Measurements from ENCODE around the gene SOX21.
"Not testable (repeated sequence)": the region's sequence is repeated elsewhere in the genome, so short reads cannot be mapped to it uniquely, and the experiment has no call there.

Gene SOX21

DNA sequence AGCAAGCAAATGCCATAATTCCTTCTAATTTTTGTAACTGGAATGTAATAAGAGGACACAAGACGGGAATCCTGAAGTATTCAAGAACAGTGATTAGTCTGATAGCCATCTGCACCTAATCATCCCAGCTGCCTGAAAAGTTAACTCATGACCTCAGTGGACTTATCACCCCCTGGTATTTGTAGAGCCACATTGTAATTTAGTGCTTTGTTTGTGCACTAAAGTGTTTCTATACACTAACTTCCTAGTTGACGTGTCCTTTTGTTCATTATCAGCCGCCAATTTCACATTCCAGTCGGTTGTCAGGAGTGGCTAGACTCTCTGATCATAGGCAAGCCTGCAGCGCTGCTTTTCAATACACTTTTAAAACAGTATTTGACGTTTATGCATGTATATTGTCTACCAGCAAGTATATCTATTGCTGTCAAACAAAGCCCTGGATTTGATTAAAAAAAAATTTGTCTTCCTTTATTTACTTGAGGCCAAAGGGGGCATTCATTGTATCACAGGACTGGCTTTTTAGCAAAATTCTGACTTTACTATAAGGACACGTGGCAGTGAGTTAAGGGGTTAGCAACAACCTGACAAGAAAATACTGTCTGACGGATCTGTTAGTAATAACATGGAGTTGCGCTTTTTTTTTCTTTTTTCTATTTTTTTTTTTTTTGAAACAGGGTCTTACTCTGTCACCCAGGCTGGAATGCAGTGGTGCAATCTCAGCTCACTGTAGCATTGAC lies 10.4 kb upstream of the SOX21 start:
- H3K27me3 ChIP-seq (ENCODE audit: control insufficient read depth, insufficient read depth, low read length, poor library complexity, severe bottlenecking), result no peaks in the 10 kb centered on the region
- H3K4me3 ChIP-seq (ENCODE audit: insufficient read depth, low read depth, low read length), result no peak overlapping the region
- H3K36me3 ChIP-seq (ENCODE audit: control insufficient read depth, insufficient read depth, low read length), result no peaks in the 10 kb centered on the region
- 82 to 87% methylated on average over 8 to 9 of the region's 9 CpGs for WGBS, 2 experiments
- H3K9me3 ChIP-seq (ENCODE audit: control insufficient read depth, low read length), result no peaks in the 10 kb centered on the region
- H3K4me1 ChIP-seq (ENCODE audit: control insufficient read depth, insufficient read depth, low read length), result peaks cover 4% of the 10 kb centered on the region
- peak overlapping the region; percentile 0 for H3K27ac ChIP-seq (ENCODE audit: insufficient read depth, low read depth, low read length, poor library complexity, severe bottlenecking)

- H3K9me3 ChIP-seq (ENCODE audit: control insufficient read depth, low read length); H3K27ac ChIP-seq (ENCODE audit: insufficient read depth, low read depth, low read length, poor library complexity, severe bottlenecking); H3K36me3 ChIP-seq (ENCODE audit: control insufficient read depth, insufficient read depth, low read length); H3K4me3 ChIP-seq (ENCODE audit: insufficient read depth, low read depth, low read length); H3K27me3 ChIP-seq (ENCODE audit: control insufficient read depth, insufficient read depth, low read length, poor library complexity, severe bottlenecking): not testable (repeated sequence)
- WGBS, 2 experiments, result 81% methylated on average over 1 of the region's 1 CpG
- H3K4me1 ChIP-seq (ENCODE audit: control insufficient read depth, insufficient read depth, low read length), result peaks cover 33% of the 10 kb centered on the region
These were observed 6.4 kb upstream of the SOX21 start for GRCh38 chr13:94718697-94719096.

DNA sequence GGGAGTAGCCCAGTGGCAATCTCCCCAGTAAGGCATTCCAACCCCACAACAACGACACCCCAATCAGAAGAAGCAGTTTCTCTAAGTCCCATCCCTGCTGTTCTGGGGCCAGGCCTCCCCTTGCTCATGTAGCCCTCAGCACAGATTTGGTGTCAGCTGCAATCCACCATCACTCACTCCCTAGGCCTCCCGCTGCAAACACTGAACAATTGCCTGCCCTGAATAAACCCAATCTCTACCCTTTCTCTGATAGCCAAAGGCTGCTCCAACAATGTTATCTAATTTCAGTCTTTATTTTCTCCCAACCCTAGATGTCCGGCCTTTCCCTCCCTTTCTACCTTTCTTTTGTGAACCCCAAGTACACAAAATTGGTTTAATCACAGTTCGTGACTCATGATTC lies 5.6 kb upstream of the SOX21 start:
- H3K27me3 ChIP-seq (ENCODE audit: control insufficient read depth, insufficient read depth, low read length, poor library complexity, severe bottlenecking), result peaks cover 15% of the 10 kb centered on the region
- H3K4me1 ChIP-seq (ENCODE audit: control insufficient read depth, insufficient read depth, low read length), result peaks cover 33% of the 10 kb centered on the region
- WGBS, 2 experiments, result 74 to 75% methylated on average over 4 of the region's 4 CpGs
- no peaks in the 10 kb centered on the region for H3K9me3 ChIP-seq (ENCODE audit: control insufficient read depth, low read length)
- H3K27ac ChIP-seq (ENCODE audit: insufficient read depth, low read depth, low read length, poor library complexity, severe bottlenecking), result peak overlapping the region; percentile 20
- no peaks in the 10 kb centered on the region for H3K36me3 ChIP-seq (ENCODE audit: control insufficient read depth, insufficient read depth, low read length)
- H3K4me3 ChIP-seq (ENCODE audit: insufficient read depth, low read depth, low read length), result no peak overlapping the region

DNA sequence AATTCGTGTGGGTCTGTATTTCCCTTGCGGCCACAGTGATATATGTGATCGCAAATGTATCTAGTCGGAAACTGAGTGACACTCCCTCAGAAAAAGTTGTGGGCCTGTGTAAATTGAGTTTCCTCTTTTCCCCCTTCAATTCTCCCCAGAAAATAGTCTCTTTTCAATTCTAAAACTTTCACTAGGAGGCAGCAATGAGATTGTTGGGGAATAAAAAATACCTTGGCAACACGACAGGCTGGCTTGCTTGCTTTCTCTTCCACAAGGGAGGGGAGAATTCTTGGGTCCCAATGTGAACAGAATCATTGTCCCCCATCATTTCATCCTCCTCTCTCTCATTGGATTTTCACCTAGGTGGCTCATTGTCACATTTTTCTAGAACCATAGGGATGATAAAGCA lies 3.7 kb upstream of the SOX21 start:
- 55 to 58% methylated on average over 5 of the region's 5 CpGs for WGBS, 2 experiments
- Histone ChIP-seq H3K27me3 (ENCODE audit: control insufficient read depth, insufficient read depth, low read length, poor library complexity, severe bottlenecking) (peaks cover 29% of the 10 kb centered on the region), H3K9me3 (ENCODE audit: control insufficient read depth, low read length) (no peaks in the 10 kb centered on the region), H3K4me3 (ENCODE audit: insufficient read depth, low read depth, low read length) (no peak overlapping the region), H3K27ac (ENCODE audit: insufficient read depth, low read depth, low read length, poor library complexity, severe bottlenecking) (no peak overlapping the region), H3K4me1 (ENCODE audit: control insufficient read depth, insufficient read depth, low read length) (peaks cover 33% of the 10 kb centered on the region), H3K36me3 (ENCODE audit: control insufficient read depth, insufficient read depth, low read length) (peaks cover 1% of the 10 kb centered on the region)

- WGBS, 2 experiments, result 1% methylated on average over 18 to 22 of the region's 22 CpGs
- no peak overlapping the region for H3K27ac ChIP-seq (ENCODE audit: insufficient read depth, low read depth, low read length, poor library complexity, severe bottlenecking)
- peaks cover 41% of the 10 kb centered on the region for H3K27me3 ChIP-seq (ENCODE audit: control insufficient read depth, insufficient read depth, low read length, poor library complexity, severe bottlenecking)
- peaks cover 4% of the 10 kb centered on the region for H3K36me3 ChIP-seq (ENCODE audit: control insufficient read depth, insufficient read depth, low read length)
- peak overlapping the region; percentile 81 for H3K4me3 ChIP-seq (ENCODE audit: insufficient read depth, low read depth, low read length)
- H3K9me3 ChIP-seq (ENCODE audit: control insufficient read depth, low read length), result no peaks in the 10 kb centered on the region
- peaks cover 33% of the 10 kb centered on the region for H3K4me1 ChIP-seq (ENCODE audit: control insufficient read depth, insufficient read depth, low read length)
These were observed 1.3 kb upstream of the SOX21 start for GRCh38 chr13:94713561-94714182.

GRCh38 chr13:94712812-94713560 lies 641 bp upstream of the SOX21 start:
- Histone ChIP-seq H3K4me3 (ENCODE audit: insufficient read depth, low read depth, low read length) (peak overlapping the region; percentile 81), H3K4me1 (ENCODE audit: control insufficient read depth, insufficient read depth, low read length) (peaks cover 31% of the 10 kb centered on the region), H3K27me3 (ENCODE audit: control insufficient read depth, insufficient read depth, low read length, poor library complexity, severe bottlenecking) (peaks cover 41% of the 10 kb centered on the region), H3K9me3 (ENCODE audit: control insufficient read depth, low read length) (no peaks in the 10 kb centered on the region), H3K36me3 (ENCODE audit: control insufficient read depth, insufficient read depth, low read length) (peaks cover 4% of the 10 kb centered on the region), H3K27ac (ENCODE audit: insufficient read depth, low read depth, low read length, poor library complexity, severe bottlenecking) (no peak overlapping the region)
- WGBS, 2 experiments, result 0% methylated on average over 75 to 79 of the region's 79 CpGs

GRCh38 chr13:94711561-94712286 lies 621 bp downstream of the SOX21 start:
- peaks cover 46% of the 10 kb centered on the region for H3K27me3 ChIP-seq (ENCODE audit: control insufficient read depth, insufficient read depth, low read length, poor library complexity, severe bottlenecking)
- H3K4me1 ChIP-seq (ENCODE audit: control insufficient read depth, insufficient read depth, low read length), result peaks cover 19% of the 10 kb centered on the region
- H3K4me3 ChIP-seq (ENCODE audit: insufficient read depth, low read depth, low read length), result peak overlapping the region; percentile 81
- 0% methylated on average over 97 of the region's 97 CpGs for WGBS, 2 experiments
- H3K27ac ChIP-seq (ENCODE audit: insufficient read depth, low read depth, low read length, poor library complexity, severe bottlenecking), result no peak overlapping the region
- peaks cover 4% of the 10 kb centered on the region for H3K36me3 ChIP-seq (ENCODE audit: control insufficient read depth, insufficient read depth, low read length)
- H3K9me3 ChIP-seq (ENCODE audit: control insufficient read depth, low read length), result no peaks in the 10 kb centered on the region

- Histone ChIP-seq H3K9me3 (ENCODE audit: control insufficient read depth, low read length) (no peaks in the 10 kb centered on the region), H3K27ac (ENCODE audit: insufficient read depth, low read depth, low read length, poor library complexity, severe bottlenecking) (peak overlapping the region; percentile 64), H3K27me3 (ENCODE audit: control insufficient read depth, insufficient read depth, low read length, poor library complexity, severe bottlenecking) (peaks cover 54% of the 10 kb centered on the region), H3K4me1 (ENCODE audit: control insufficient read depth, insufficient read depth, low read length) (peaks cover 14% of the 10 kb centered on the region), H3K4me3 (ENCODE audit: insufficient read depth, low read depth, low read length) (peak overlapping the region; percentile 81), H3K36me3 (ENCODE audit: control insufficient read depth, insufficient read depth, low read length) (peaks cover 4% of the 10 kb centered on the region)
- WGBS, 2 experiments, result 0% methylated on average over 81 of the region's 81 CpGs
These were observed 1.3 kb downstream of the SOX21 start for GRCh38 chr13:94710881-94711560.

- H3K4me3 ChIP-seq (ENCODE audit: insufficient read depth, low read depth, low read length), result peak overlapping the region; percentile 81
- H3K4me1 ChIP-seq (ENCODE audit: control insufficient read depth, insufficient read depth, low read length), result peaks cover 14% of the 10 kb centered on the region
- H3K27ac ChIP-seq (ENCODE audit: insufficient read depth, low read depth, low read length, poor library complexity, severe bottlenecking), result peak overlapping the region; percentile 30
- peaks cover 4% of the 10 kb centered on the region for H3K36me3 ChIP-seq (ENCODE audit: control insufficient read depth, insufficient read depth, low read length)
- peaks cover 61% of the 10 kb centered on the region for H3K27me3 ChIP-seq (ENCODE audit: control insufficient read depth, insufficient read depth, low read length, poor library complexity, severe bottlenecking)
- H3K9me3 ChIP-seq (ENCODE audit: control insufficient read depth, low read length), result no peaks in the 10 kb centered on the region
- WGBS, 2 experiments, result 2 to 3% methylated on average over 12 to 17 of the region's 18 CpGs
These were observed 2.1 kb downstream of the SOX21 start for GRCh38 chr13:94710065-94710781.
